ENCODE results near the gene CMTM3.

- no peak for TF ChIP-seq CTCF (IDR thresholded peaks at IDR 0.05 in 2 of 3, conservative IDR thresholded peaks at IDR 0.05 in 1 of 3; ENCODE audit: borderline replicate concordance in 1 of 3, insufficient read depth in 1 of 3, low read depth in 2 of 3, low read length in 2 of 3)
- no peak for TF ChIP-seq SIN3A (IDR thresholded peaks at IDR 0.05; ENCODE audit: low read depth)
- TF ChIP-seq POLR2A (IDR thresholded peaks at IDR 0.05; ENCODE audit: borderline replicate concordance, extremely low read depth, insufficient read depth, insufficient read length) = no peak
- TF ChIP-seq EGR1 (IDR thresholded peaks at IDR 0.05; ENCODE audit: low read depth) = no peak
- no peak for TF ChIP-seq RAD21 (IDR thresholded peaks at IDR 0.05; ENCODE audit: low read depth)
- TF ChIP-seq POLR2AphosphoS5 (IDR thresholded peaks at IDR 0.05; ENCODE audit: low read depth, low read length) = no peak
- no peak for TF ChIP-seq ZBTB33 (IDR thresholded peaks at IDR 0.05; ENCODE audit: extremely low read depth, insufficient replicate concordance, low read length)
- no peak for TF ChIP-seq FOSL1 (IDR thresholded peaks at IDR 0.05; ENCODE audit: low read depth)
- TF ChIP-seq MAX (IDR thresholded peaks at IDR 0.05) = no peak
- no peak for TF ChIP-seq EZH2 (IDR thresholded peaks at IDR 0.05)
- TF ChIP-seq CEBPB (IDR thresholded peaks at IDR 0.05; ENCODE audit: low read depth) = no peak
- no peak for TF ChIP-seq JUND (IDR thresholded peaks at IDR 0.05)
- TF ChIP-seq ZNF274 (IDR thresholded peaks at IDR 0.05; ENCODE audit: low read depth, low read length) = no peak
- no peak for TF ChIP-seq REST (IDR thresholded peaks at IDR 0.05; ENCODE audit: low read depth)
These were observed 13.2 kb downstream of the CMTM3 start for GRCh38 chr16:66617728-66618127.

All from HCT116 (cell line).